ENCODE measurements around the gene ZNF320. TPM values are rescaled to one million over a fixed set of nuclear protein-coding genes. Genes with fewer than 3 reads are reported as not detected.

ZNF320 gene
- total and polyA plus RNA-seq, 9 of the 15 experiments (the other 6 are each of a cell fraction or from before 2014, with no cell fraction given) = 5.4 to 25.6 (median 11.7) TPM

DNA sequence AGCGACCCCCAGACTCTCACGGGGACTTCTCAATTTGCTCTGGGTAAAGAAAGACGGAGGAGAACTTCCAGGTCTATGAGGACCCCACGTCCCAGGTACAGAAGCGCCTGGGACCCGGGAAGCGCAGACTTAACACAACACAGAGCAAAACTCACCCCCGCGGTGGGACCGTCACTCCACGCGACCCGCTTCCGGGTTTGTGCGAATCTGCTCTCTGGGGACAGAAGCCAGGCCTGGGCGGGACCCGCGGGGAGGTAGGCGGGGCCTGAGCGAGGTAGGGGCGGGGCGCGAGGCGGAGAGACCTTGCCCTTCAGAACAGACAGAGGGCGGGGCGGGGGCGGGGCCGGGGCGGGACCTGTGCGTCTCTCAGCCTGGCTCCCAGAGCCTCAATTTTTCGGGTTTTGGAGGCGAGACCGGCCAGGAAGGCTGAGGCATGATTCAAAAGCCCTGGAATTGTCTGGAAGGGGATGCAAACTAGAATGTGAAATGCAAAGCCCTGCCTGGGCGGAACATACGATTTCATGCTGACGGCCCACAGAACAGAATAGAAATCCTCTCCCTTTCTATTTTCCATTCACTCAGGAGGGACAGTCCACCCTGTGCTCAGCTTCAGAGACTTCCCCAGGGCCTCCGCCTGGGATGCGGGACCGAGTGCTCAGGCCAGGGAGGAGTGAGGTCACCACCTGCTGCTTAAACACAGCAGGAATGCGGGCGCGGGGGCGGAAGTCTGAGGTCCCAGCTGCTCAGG, 45.1 kb upstream of the ZNF320 start (continued):
- no peak for TF ChIP-seq SAP30 (IDR thresholded peaks at IDR 0.05; ENCODE audit: borderline replicate concordance, insufficient read depth, low read depth, low read length, poor library complexity, severe bottlenecking)
- TF ChIP-seq POLR2G (IDR thresholded peaks at IDR 0.05; ENCODE audit: low read depth, low read length) = peak; percentile 90
- TF ChIP-seq, protein P1, sequence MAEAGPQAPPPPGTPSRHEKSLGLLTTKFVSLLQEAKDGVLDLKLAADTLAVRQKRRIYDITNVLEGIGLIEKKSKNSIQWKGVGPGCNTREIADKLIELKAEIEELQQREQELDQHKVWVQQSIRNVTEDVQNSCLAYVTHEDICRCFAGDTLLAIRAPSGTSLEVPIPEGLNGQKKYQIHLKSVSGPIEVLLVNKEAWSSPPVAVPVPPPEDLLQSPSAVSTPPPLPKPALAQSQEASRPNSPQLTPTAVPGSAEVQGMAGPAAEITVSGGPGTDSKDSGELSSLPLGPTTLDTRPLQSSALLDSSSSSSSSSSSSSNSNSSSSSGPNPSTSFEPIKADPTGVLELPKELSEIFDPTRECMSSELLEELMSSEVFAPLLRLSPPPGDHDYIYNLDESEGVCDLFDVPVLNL (CRISPR knock-in tag; IDR thresholded peaks at IDR 0.05; ENCODE audit: low read depth) = no peak
- TF ChIP-seq GABPA (tag; conservative IDR thresholded peaks at IDR 0.05; ENCODE audit: low read depth) = peak; percentile 51; the same call in 1 of the 2 replicates
- TF ChIP-seq, protein P2, sequence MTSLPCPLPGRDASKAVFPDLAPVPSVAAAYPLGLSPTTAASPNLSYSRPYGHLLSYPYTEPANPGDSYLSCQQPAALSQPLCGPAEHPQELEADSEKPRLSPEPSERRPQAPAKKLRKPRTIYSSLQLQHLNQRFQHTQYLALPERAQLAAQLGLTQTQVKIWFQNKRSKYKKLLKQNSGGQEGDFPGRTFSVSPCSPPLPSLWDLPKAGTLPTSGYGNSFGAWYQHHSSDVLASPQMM (CRISPR knock-in tag; IDR thresholded peaks at IDR 0.05) = no peak
- no peak for TF ChIP-seq ZFP1 (CRISPR knock-in tag; IDR thresholded peaks at IDR 0.05)
- TF ChIP-seq RBM34 (IDR thresholded peaks at IDR 0.05; ENCODE audit: borderline replicate concordance, insufficient read depth, low read length) = no peak
- TF ChIP-seq ZNF140 (CRISPR knock-in tag; IDR thresholded peaks at IDR 0.05) = no peak
- TF ChIP-seq TBL1XR1 (IDR thresholded peaks at IDR 0.05; ENCODE audit: low read length in 2 of 2) = 0 out of 4 replicates have a peak, but pooled peaks of 1 of the 2 experiments have one; percentile 13
- peak; percentile 67 for TF ChIP-seq MYC (IDR thresholded peaks at IDR 0.05; ENCODE audit: low read depth, low read length)
- no peak for TF ChIP-seq MYC (CRISPR knock-in tag; IDR thresholded peaks at IDR 0.05; ENCODE audit: borderline replicate concordance, low read depth)
- no peak for TF ChIP-seq KAT8 (IDR thresholded peaks at IDR 0.05; ENCODE audit: low read depth)
- TF ChIP-seq MTA2 (IDR thresholded peaks at IDR 0.05; ENCODE audit: low read depth) = no peak
- TF ChIP-seq, protein P3, sequence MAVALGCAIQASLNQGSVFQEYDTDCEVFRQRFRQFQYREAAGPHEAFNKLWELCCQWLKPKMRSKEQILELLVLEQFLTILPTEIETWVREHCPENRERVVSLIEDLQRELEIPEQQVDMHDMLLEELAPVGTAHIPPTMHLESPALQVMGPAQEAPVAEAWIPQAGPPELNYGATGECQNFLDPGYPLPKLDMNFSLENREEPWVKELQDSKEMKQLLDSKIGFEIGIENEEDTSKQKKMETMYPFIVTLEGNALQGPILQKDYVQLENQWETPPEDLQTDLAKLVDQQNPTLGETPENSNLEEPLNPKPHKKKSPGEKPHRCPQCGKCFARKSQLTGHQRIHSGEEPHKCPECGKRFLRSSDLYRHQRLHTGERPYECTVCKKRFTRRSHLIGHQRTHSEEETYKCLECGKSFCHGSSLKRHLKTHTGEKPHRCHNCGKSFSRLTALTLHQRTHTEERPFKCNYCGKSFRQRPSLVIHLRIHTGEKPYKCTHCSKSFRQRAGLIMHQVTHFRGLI (CRISPR knock-in tag; IDR thresholded peaks at IDR 0.05) = no peak
- TF ChIP-seq, protein P4, sequence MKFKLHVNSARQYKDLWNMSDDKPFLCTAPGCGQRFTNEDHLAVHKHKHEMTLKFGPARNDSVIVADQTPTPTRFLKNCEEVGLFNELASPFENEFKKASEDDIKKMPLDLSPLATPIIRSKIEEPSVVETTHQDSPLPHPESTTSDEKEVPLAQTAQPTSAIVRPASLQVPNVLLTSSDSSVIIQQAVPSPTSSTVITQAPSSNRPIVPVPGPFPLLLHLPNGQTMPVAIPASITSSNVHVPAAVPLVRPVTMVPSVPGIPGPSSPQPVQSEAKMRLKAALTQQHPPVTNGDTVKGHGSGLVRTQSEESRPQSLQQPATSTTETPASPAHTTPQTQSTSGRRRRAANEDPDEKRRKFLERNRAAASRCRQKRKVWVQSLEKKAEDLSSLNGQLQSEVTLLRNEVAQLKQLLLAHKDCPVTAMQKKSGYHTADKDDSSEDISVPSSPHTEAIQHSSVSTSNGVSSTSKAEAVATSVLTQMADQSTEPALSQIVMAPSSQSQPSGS (CRISPR knock-in tag; IDR thresholded peaks at IDR 0.05) = no peak
- TF ChIP-seq, protein P5, sequence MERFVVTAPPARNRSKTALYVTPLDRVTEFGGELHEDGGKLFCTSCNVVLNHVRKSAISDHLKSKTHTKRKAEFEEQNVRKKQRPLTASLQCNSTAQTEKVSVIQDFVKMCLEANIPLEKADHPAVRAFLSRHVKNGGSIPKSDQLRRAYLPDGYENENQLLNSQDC (CRISPR knock-in tag; IDR thresholded peaks at IDR 0.05) = no peak
- no peak for TF ChIP-seq SNIP1 (IDR thresholded peaks at IDR 0.05; ENCODE audit: low read depth)
- no peak for TF ChIP-seq SRSF3 (IDR thresholded peaks at IDR 0.05; ENCODE audit: insufficient read depth, low read length)
- no peak; the same call in 1 of the 2 replicates for TF ChIP-seq NFIC (IDR thresholded peaks at IDR 0.05)
- no peak for TF ChIP-seq ILK (tag; IDR thresholded peaks at IDR 0.05; ENCODE audit: borderline replicate concordance, low read depth)

All from K562 (cell line).